Mesothelial cell of epicardium (in vitro differentiated cells): ENCODE results near the gene SOWAHD. TPM values are rescaled to one million over a fixed set of nuclear protein-coding genes. Genes with fewer than 3 reads are reported as not detected.
A peak's percentile ranks its signal among the peaks of the same experiment; 100 is the strongest.
"Not testable (repeated sequence)": the region's sequence is repeated elsewhere in the genome, so short reads cannot be mapped to it uniquely, and the experiment has no call there.

Source experiments
- DNase-seq, 2 experiments: peaks; one replicate each; pipeline ENCODE4 v3.0.0; 2021; ENCODE audit warnings: low spot score in 2 of 2; ENCODE audit not compliant: unreplicated experiment in 2 of 2
- H3K27ac Mint-ChIP-seq: 2 replicates; pipeline ENCODE4 v1.8.0; 2021; ENCODE audit warnings: mixed read lengths
- H3K27me3 Mint-ChIP-seq: 2 replicates; pipeline ENCODE4 v1.8.0; 2021; ENCODE audit warnings: low read depth, mixed read lengths
- H3K36me3 Mint-ChIP-seq: 2 replicates; pipeline ENCODE4 v1.8.0; 2021; ENCODE audit warnings: mixed read lengths
- H3K4me1 Mint-ChIP-seq: 2 replicates; pipeline ENCODE4 v1.8.0; 2021; ENCODE audit warnings: mixed read lengths
- H3K4me3 Mint-ChIP-seq: 2 replicates; pipeline ENCODE4 v1.8.0; 2021; ENCODE audit warnings: mild to moderate bottlenecking, moderate library complexity, mixed read lengths
- H3K9me3 Mint-ChIP-seq: 2 replicates; pipeline ENCODE4 v1.8.0; 2021; ENCODE audit warnings: mixed read lengths
- CTCF ChIP-seq: fragments of 200-600 bp; sonication (generic); IDR thresholded peaks from one replicate; pipeline ENCODE4 v1.5.0; 2021; ENCODE audit warnings: antibody characterized with exemption; ENCODE audit not compliant: unreplicated experiment
- total RNA-seq: library from RNA; stranded (reverse); gene quantifications from 3 replicates; pipeline ENCODE4 v1.2.1, GENCODE V29; 2021

The SOWAHD gene
- total RNA-seq, 1 donor from 2014 or later, result not detected

- H3K9me3 Mint-ChIP-seq, result peaks cover 6% of the 10 kb centered on the region
Measured at GRCh38 chrX:119736206-119736764, 22.1 kb upstream of the SOWAHD start.

GRCh38 chrX:119738742-119739141 is 19.6 kb upstream of the SOWAHD start:
- H3K9me3 Mint-ChIP-seq, result no peaks in the 10 kb centered on the region
- no peak overlapping the region for H3K4me3 Mint-ChIP-seq
- no peak for TF ChIP-seq CTCF
- H3K27ac Mint-ChIP-seq, result no peak overlapping the region
- no peak for DNase-seq
- H3K27me3 Mint-ChIP-seq, result no peaks in the 10 kb centered on the region
- H3K4me1 Mint-ChIP-seq, result peaks cover 6% of the 10 kb centered on the region
- H3K36me3 Mint-ChIP-seq, result no peaks in the 10 kb centered on the region

More at GRCh38 chrX:119736206-119736764, 22.1 kb upstream of the SOWAHD start:
- no peak for TF ChIP-seq CTCF
- no peak overlapping the region for H3K27ac Mint-ChIP-seq
- no peak for DNase-seq
- H3K4me3 Mint-ChIP-seq, result no peak overlapping the region
- peaks cover 3% of the 10 kb centered on the region for H3K27me3 Mint-ChIP-seq
- H3K4me1 Mint-ChIP-seq, result peaks cover 6% of the 10 kb centered on the region
- H3K36me3 Mint-ChIP-seq, result no peaks in the 10 kb centered on the region

DNA sequence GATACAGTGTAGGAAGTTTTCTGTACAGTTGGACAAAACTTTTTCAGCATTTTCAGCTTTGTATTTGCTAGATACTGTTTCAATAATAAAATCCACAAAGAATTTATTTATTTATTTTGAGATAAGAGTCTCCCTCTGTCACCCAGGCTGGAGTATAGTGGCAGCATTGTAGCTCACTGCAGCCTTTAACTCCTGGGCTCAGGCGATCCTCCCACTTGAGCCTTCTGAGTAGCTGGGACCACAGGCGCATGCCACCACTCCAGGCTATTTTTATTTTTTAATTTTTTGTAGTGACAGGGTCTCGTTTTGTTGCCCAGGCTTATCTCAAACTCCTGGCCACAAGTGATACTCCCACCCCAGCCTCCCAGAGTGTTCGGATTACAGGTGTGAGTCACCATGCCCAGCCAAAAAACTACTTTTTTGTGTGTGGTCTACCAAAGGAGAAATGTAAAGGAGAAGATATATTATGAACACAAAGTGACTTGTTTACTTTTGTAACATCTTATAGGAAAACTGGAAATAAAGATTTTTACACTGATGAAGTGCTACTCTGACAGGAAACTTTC is 13.0 kb upstream of the SOWAHD start:
- Mint-ChIP-seq H3K4me1 (no peaks in the 10 kb centered on the region), H3K36me3 (no peaks in the 10 kb centered on the region), H3K9me3 (peaks cover 5% of the 10 kb centered on the region), H3K4me3 (no peak overlapping the region), H3K27ac (no peak overlapping the region), H3K27me3 (no peaks in the 10 kb centered on the region)
- TF ChIP-seq CTCF, result no peak
- no peak for DNase-seq

DNA sequence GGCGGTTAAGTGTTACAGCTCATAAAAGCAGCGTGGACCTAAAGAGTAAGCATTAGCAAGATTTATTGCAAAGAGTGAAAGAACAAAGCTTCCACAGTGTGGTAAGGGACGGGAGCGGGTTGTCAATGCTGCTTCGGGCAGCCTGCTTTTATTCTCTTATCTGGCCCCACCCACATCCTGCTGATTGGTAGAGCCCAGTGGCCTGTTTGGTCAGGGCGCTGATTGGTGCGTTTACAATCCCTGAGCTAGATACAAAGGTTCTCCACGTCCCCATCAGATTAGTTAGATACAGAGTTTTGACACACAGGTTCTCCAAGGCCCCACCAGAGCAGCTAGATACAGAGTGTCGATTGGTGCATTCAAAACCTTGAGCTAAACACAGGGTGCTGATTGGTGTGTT is 8.3 kb upstream of the SOWAHD start:
- peaks cover 12% of the 10 kb centered on the region for H3K9me3 Mint-ChIP-seq
- not testable (repeated sequence) for H3K4me3 Mint-ChIP-seq, H3K4me1 Mint-ChIP-seq, H3K36me3 Mint-ChIP-seq, H3K27me3 Mint-ChIP-seq, DNase-seq, H3K27ac Mint-ChIP-seq

DNA sequence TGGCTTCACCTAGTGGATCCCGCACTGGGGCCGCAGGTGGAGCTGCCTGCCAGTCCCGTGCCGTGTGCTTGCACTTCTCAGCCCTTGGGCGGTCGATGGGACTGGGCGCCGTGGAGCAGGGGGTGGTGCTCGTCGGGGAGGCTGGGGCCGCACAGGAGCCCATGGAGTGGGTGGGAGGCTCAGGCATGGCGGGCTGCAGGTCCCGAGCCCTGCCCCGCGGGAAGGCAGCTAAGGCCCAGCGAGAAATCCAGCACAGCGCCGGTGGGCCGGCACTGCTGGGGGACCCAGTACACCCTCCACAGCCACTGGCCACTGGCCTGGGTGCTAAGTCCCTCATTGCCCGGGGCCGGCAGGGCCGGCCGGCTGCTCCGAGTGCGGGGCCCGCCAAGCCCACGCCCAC is 7.6 kb upstream of the SOWAHD start:
- H3K27me3 Mint-ChIP-seq, H3K36me3 Mint-ChIP-seq, DNase-seq, H3K27ac Mint-ChIP-seq, H3K4me1 Mint-ChIP-seq, H3K4me3 Mint-ChIP-seq: not testable (repeated sequence)
- peaks cover 12% of the 10 kb centered on the region for H3K9me3 Mint-ChIP-seq

DNA sequence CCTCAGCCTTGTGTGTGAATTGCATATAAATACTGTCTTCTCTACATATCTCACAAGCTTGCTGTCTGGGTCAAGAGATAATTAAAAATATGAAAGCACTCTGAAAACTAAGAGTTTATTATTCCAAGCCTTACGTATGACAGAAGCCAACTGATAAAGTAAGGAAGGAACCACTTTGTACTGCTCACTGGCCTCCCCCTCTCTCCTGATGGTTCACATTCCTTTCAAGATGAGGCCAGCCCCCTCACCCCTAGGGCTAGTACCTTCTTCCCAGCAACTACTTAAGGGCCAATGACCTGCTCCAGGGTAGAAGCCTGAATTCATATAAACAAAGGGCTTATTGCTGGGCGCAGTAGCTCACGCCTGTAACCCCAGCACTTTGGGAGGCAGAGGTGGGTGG is 5.4 kb upstream of the SOWAHD start:
- no peak overlapping the region for H3K4me3 Mint-ChIP-seq
- TF ChIP-seq CTCF, result no peak
- peaks cover 12% of the 10 kb centered on the region for H3K9me3 Mint-ChIP-seq
- H3K27ac Mint-ChIP-seq, result peak overlapping the region; percentile 59
- peaks cover 4% of the 10 kb centered on the region for H3K27me3 Mint-ChIP-seq
- peaks cover 18% of the 10 kb centered on the region for H3K4me1 Mint-ChIP-seq
- H3K36me3 Mint-ChIP-seq, result peaks cover 2% of the 10 kb centered on the region
- no peak for DNase-seq
